PC-9 (cell line): ENCODE results near the gene CNTNAP2.

Experiments
- CTCF ChIP-seq: fragments of 200-600 bp; sonication (generic); conservative IDR thresholded peaks from 2 replicates; pipeline ENCODE4 v1.6.1; 2017; ENCODE audit warnings: mixed run types, antibody characterized with exemption, mild to moderate bottlenecking, moderate library complexity
- EZH2 ChIP-seq: fragments of 200-600 bp; sonication (generic); IDR thresholded peaks from 2 replicates; pipeline ENCODE4 v1.8.0; 2017; ENCODE audit warnings: antibody characterized with exemption, low read depth

- no peak for TF ChIP-seq EZH2
- no peak for TF ChIP-seq CTCF
Measured at GRCh38 chr7:148151778-148152177, 2035.2 kb downstream of the CNTNAP2 start.
